ENCODE measurements around the gene PRSS22. TPM values are rescaled to one million over a fixed set of nuclear protein-coding genes. Genes with fewer than 3 reads are reported as not detected.

Gene PRSS22
- total RNA-seq, 1 experiment from 2014 or later = 3.9 TPM

DNA sequence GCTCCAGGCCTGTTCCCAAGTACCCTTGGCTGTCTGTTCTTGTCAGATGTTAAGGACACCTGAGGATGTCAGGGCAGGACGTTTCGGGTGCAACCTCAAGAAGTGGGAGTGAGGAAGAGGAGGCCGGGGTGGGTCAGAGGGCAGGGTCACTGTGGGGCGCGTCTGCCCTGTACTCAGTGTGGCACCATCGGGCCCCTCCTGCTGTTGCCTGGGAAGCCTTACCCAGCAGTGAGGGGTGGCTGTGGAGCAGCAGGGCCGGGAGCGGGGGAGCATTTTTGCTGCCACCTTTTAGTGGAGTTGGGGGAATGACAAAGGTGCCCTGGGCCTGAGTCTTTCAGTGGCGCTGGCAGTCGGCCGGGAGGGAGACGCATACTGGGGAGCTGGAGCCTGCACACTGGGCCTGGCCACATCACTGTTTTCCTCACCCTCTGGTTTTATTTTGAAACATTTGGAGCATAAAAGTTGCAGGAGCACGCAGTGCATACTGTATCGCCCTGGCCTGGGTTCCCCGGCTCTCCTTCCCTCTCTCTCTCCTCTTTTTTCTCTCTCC, 42.6 kb upstream of the PRSS22 start:
- DNase-seq (ENCODE audit: low spot score) (no peak), ATAC-seq (no peak)
- Mint-ChIP-seq H3K36me3 (no peaks in the 10 kb centered on the region), H3K4me3 (no peak overlapping the region), H3K27me3 (ENCODE audit: low read depth) (no peaks in the 10 kb centered on the region), H3K4me1 (peaks cover 5% of the 10 kb centered on the region), H3K9me3 (no peaks in the 10 kb centered on the region), H3K27ac (no peak overlapping the region)
- TF ChIP-seq RORB (CRISPR knock-in tag; IDR thresholded peaks at IDR 0.05) (no peak), CBFB (CRISPR knock-in tag; IDR thresholded peaks at IDR 0.05; ENCODE audit: low read depth) (no peak), FOXP1 (CRISPR knock-in tag; IDR thresholded peaks at IDR 0.05; ENCODE audit: borderline replicate concordance) (no peak), ESRRA (CRISPR knock-in tag; IDR thresholded peaks at IDR 0.05; ENCODE audit: borderline replicate concordance) (no peak), OVOL2 (CRISPR knock-in tag; IDR thresholded peaks at IDR 0.05; ENCODE audit: borderline replicate concordance) (no peak), ZNF121 (CRISPR knock-in tag; IDR thresholded peaks at IDR 0.05) (no peak), PRRX2 (CRISPR knock-in tag; IDR thresholded peaks at IDR 0.05) (no peak)
- TF ChIP-seq, protein P1, sequence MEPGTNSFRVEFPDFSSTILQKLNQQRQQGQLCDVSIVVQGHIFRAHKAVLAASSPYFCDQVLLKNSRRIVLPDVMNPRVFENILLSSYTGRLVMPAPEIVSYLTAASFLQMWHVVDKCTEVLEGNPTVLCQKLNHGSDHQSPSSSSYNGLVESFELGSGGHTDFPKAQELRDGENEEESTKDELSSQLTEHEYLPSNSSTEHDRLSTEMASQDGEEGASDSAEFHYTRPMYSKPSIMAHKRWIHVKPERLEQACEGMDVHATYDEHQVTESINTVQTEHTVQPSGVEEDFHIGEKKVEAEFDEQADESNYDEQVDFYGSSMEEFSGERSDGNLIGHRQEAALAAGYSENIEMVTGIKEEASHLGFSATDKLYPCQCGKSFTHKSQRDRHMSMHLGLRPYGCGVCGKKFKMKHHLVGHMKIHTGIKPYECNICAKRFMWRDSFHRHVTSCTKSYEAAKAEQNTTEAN (CRISPR knock-in tag; IDR thresholded peaks at IDR 0.05) = no peak
- TF ChIP-seq, protein P2, sequence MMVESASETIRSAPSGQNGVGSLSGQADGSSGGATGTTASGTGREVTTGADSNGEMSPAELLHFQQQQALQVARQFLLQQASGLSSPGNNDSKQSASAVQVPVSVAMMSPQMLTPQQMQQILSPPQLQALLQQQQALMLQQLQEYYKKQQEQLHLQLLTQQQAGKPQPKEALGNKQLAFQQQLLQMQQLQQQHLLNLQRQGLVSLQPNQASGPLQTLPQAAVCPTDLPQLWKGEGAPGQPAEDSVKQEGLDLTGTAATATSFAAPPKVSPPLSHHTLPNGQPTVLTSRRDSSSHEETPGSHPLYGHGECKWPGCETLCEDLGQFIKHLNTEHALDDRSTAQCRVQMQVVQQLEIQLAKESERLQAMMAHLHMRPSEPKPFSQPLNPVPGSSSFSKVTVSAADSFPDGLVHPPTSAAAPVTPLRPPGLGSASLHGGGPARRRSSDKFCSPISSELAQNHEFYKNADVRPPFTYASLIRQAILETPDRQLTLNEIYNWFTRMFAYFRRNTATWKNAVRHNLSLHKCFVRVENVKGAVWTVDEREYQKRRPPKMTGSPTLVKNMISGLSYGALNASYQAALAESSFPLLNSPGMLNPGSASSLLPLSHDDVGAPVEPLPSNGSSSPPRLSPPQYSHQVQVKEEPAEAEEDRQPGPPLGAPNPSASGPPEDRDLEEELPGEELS (CRISPR knock-in tag; IDR thresholded peaks at IDR 0.05) = no peak
- TF ChIP-seq, protein P3, sequence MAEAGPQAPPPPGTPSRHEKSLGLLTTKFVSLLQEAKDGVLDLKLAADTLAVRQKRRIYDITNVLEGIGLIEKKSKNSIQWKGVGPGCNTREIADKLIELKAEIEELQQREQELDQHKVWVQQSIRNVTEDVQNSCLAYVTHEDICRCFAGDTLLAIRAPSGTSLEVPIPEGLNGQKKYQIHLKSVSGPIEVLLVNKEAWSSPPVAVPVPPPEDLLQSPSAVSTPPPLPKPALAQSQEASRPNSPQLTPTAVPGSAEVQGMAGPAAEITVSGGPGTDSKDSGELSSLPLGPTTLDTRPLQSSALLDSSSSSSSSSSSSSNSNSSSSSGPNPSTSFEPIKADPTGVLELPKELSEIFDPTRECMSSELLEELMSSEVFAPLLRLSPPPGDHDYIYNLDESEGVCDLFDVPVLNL (CRISPR knock-in tag; IDR thresholded peaks at IDR 0.05; ENCODE audit: borderline replicate concordance, low read depth) = no peak
- TF ChIP-seq, protein P4, sequence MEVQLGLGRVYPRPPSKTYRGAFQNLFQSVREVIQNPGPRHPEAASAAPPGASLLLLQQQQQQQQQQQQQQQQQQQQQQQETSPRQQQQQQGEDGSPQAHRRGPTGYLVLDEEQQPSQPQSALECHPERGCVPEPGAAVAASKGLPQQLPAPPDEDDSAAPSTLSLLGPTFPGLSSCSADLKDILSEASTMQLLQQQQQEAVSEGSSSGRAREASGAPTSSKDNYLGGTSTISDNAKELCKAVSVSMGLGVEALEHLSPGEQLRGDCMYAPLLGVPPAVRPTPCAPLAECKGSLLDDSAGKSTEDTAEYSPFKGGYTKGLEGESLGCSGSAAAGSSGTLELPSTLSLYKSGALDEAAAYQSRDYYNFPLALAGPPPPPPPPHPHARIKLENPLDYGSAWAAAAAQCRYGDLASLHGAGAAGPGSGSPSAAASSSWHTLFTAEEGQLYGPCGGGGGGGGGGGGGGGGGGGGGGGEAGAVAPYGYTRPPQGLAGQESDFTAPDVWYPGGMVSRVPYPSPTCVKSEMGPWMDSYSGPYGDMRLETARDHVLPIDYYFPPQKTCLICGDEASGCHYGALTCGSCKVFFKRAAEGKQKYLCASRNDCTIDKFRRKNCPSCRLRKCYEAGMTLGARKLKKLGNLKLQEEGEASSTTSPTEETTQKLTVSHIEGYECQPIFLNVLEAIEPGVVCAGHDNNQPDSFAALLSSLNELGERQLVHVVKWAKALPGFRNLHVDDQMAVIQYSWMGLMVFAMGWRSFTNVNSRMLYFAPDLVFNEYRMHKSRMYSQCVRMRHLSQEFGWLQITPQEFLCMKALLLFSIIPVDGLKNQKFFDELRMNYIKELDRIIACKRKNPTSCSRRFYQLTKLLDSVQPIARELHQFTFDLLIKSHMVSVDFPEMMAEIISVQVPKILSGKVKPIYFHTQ (CRISPR knock-in tag; IDR thresholded peaks at IDR 0.05) = no peak
- TF ChIP-seq, protein P5, sequence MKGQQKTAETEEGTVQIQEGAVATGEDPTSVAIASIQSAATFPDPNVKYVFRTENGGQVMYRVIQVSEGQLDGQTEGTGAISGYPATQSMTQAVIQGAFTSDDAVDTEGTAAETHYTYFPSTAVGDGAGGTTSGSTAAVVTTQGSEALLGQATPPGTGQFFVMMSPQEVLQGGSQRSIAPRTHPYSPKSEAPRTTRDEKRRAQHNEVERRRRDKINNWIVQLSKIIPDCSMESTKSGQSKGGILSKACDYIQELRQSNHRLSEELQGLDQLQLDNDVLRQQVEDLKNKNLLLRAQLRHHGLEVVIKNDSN (CRISPR knock-in tag; IDR thresholded peaks at IDR 0.05) = no peak
- TF ChIP-seq, protein P6, sequence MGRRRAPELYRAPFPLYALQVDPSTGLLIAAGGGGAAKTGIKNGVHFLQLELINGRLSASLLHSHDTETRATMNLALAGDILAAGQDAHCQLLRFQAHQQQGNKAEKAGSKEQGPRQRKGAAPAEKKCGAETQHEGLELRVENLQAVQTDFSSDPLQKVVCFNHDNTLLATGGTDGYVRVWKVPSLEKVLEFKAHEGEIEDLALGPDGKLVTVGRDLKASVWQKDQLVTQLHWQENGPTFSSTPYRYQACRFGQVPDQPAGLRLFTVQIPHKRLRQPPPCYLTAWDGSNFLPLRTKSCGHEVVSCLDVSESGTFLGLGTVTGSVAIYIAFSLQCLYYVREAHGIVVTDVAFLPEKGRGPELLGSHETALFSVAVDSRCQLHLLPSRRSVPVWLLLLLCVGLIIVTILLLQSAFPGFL (CRISPR knock-in tag; IDR thresholded peaks at IDR 0.05; ENCODE audit: borderline replicate concordance) = no peak
- TF ChIP-seq, protein P7, sequence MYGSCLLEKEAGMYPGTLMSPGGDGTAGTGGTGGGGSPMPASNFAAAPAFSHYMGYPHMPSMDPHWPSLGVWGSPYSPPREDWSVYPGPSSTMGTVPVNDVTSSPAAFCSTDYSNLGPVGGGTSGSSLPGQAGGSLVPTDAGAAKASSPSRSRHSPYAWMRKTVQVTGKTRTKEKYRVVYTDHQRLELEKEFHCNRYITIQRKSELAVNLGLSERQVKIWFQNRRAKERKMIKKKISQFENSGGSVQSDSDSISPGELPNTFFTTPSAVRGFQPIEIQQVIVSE (CRISPR knock-in tag; IDR thresholded peaks at IDR 0.05; ENCODE audit: borderline replicate concordance) = no peak
- TF ChIP-seq, protein P8, sequence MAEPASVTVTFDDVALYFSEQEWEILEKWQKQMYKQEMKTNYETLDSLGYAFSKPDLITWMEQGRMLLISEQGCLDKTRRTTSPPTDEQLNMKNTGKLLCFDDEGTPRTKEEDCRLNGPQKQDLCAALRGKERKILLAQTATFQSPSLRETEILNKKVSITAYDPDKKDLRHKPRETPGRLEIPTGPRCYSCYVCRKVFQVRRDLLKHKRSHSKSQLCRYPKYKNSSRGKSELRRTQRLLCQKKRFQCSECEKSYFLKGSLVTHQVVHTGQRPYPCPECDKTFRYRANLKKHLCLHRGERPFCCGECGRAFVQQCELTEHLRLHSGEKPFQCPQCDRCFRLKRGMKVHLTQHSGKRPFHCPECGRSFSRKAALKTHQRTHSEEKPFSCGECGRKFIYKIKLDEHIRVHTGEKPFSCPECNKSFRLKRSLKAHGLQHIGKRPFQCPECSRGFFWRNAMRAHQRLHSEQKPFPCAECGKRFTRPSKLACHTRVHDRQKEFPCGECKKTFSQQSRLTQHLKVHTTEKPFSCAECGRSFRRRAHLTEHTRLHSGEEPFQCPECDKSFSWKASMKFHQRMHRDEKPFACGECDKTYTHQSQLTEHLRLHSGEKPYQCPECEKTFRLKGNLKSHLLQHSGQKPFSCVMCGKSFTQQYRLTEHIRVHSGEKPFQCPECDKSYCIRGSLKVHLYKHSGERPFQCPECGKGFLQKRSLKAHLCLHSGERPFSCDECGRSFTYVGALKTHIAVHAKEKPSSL (CRISPR knock-in tag; conservative IDR thresholded peaks at IDR 0.05) = no peak
- ChIA-PET CTCF (no interaction called here), POLR2A (no interaction called here)

Measured in WTC11 (cell line).